Measurements from ENCODE around the gene ABHD16B. TPM values are rescaled to one million over a fixed set of nuclear protein-coding genes. Genes with fewer than 3 reads are reported as not detected.

ABHD16B gene
- total and polyA plus RNA-seq, 2 of the 13 experiments (the other 11 are each of a cell fraction or from before 2014, with no cell fraction given): not detected

- TF ChIP-seq ZNF441 (CRISPR knock-in tag; IDR thresholded peaks at IDR 0.05; ENCODE audit: borderline replicate concordance): no peak; the same call in 1 of the 2 replicates
- TF ChIP-seq ZNF451 (CRISPR knock-in tag; IDR thresholded peaks at IDR 0.05): no peak
- TF ChIP-seq ZNF569 (CRISPR knock-in tag; IDR thresholded peaks at IDR 0.05; ENCODE audit: borderline replicate concordance): no peak
- TF ChIP-seq, protein P1, sequence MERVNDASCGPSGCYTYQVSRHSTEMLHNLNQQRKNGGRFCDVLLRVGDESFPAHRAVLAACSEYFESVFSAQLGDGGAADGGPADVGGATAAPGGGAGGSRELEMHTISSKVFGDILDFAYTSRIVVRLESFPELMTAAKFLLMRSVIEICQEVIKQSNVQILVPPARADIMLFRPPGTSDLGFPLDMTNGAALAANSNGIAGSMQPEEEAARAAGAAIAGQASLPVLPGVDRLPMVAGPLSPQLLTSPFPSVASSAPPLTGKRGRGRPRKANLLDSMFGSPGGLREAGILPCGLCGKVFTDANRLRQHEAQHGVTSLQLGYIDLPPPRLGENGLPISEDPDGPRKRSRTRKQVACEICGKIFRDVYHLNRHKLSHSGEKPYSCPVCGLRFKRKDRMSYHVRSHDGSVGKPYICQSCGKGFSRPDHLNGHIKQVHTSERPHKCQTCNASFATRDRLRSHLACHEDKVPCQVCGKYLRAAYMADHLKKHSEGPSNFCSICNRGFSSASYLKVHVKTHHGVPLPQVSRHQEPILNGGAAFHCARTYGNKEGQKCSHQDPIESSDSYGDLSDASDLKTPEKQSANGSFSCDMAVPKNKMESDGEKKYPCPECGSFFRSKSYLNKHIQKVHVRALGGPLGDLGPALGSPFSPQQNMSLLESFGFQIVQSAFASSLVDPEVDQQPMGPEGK (CRISPR knock-in tag; IDR thresholded peaks at IDR 0.05): no peak; the same call in 1 of the 2 replicates
- TF ChIP-seq GTF3A (CRISPR knock-in tag; conservative IDR thresholded peaks at IDR 0.05): no peak
- TF ChIP-seq, protein P2, sequence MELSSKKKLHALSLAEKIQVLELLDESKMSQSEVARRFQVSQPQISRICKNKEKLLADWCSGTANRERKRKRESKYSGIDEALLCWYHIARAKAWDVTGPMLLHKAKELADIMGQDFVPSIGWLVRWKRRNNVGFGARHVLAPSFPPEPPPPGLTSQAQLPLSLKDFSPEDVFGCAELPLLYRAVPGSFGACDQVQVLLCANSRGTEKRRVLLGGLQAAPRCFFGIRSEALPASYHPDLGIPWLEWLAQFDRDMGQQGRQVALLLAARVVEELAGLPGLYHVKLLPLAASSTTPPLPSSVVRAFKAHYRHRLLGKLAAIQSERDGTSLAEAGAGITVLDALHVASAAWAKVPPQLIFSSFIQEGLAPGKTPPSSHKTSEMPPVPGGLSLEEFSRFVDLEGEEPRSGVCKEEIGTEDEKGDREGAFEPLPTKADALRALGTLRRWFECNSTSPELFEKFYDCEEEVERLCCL (CRISPR knock-in tag; IDR thresholded peaks at IDR 0.05; ENCODE audit: borderline replicate concordance): no peak
- TF ChIP-seq, protein P3, sequence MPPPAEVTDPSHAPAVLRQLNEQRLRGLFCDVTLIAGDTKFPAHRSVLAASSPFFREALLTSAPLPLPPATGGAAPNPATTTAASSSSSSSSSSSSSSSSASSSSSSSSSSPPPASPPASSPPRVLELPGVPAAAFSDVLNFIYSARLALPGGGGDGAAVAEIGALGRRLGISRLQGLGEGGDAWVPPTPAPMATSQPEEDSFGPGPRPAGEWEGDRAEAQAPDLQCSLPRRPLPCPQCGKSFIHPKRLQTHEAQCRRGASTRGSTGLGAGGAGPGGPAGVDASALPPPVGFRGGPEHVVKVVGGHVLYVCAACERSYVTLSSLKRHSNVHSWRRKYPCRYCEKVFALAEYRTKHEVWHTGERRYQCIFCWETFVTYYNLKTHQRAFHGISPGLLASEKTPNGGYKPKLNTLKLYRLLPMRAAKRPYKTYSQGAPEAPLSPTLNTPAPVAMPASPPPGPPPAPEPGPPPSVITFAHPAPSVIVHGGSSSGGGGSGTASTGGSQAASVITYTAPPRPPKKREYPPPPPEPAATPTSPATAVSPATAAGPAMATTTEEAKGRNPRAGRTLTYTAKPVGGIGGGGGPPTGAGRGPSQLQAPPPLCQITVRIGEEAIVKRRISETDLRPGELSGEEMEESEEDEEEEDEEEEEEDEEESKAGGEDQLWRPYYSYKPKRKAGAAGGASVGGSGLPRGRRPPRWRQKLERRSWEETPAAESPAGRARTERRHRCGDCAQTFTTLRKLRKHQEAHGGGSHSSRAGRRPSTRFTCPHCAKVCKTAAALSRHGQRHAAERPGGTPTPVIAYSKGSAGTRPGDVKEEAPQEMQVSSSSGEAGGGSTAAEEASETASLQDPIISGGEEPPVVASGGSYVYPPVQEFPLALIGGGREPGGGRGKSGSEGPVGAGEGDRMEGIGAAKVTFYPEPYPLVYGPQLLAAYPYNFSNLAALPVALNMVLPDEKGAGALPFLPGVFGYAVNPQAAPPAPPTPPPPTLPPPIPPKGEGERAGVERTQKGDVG (CRISPR knock-in tag; IDR thresholded peaks at IDR 0.05; ENCODE audit: borderline replicate concordance): no peak
- no peak for TF ChIP-seq FOXO1 (CRISPR knock-in tag; IDR thresholded peaks at IDR 0.05)
- no peak for TF ChIP-seq ZNF225 (CRISPR knock-in tag; IDR thresholded peaks at IDR 0.05)
- no peak for TF ChIP-seq MIER2 (CRISPR knock-in tag; IDR thresholded peaks at IDR 0.05)
- TF ChIP-seq KLF15 (CRISPR knock-in tag; IDR thresholded peaks at IDR 0.05; ENCODE audit: borderline replicate concordance): no peak
- no peak for TF ChIP-seq ZKSCAN8 (CRISPR knock-in tag; IDR thresholded peaks at IDR 0.05; ENCODE audit: borderline replicate concordance)
- no peak; the same call in 1 of the 2 replicates for TF ChIP-seq ZMYM3 (CRISPR knock-in tag; IDR thresholded peaks at IDR 0.05)
- TF ChIP-seq GATAD1 (CRISPR knock-in tag; IDR thresholded peaks at IDR 0.05): no peak
- no peak for TF ChIP-seq ZFP41 (CRISPR knock-in tag; IDR thresholded peaks at IDR 0.05; ENCODE audit: borderline replicate concordance)
- no peak for TF ChIP-seq MTF1 (CRISPR knock-in tag; IDR thresholded peaks at IDR 0.05)
- no peak for TF ChIP-seq ZNF850 (CRISPR knock-in tag; conservative IDR thresholded peaks at IDR 0.05)
- TF ChIP-seq, protein P4, sequence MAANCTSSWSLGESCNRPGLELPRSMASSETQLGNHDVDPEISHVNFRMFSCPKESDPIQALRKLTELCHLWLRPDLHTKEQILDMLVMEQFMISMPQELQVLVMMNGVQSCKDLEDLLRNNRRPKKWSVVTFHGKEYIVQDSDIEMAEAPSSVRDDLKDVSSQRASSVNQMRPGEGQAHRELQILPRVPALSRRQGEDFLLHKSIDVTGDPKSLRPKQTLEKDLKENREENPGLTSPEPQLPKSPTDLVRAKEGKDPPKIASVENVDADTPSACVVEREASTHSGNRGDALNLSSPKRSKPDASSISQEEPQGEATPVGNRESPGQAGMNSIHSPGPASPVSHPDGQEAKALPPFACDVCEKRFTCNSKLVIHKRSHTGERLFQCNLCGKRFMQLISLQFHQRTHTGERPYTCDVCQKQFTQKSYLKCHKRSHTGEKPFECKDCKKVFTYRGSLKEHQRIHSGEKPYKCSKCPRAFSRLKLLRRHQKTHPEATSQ (CRISPR knock-in tag; IDR thresholded peaks at IDR 0.05; ENCODE audit: borderline replicate concordance): no peak
- TF ChIP-seq MAFF (IDR thresholded peaks at IDR 0.05; ENCODE audit: low read depth, low read length): no peak
- TF ChIP-seq, protein P5, sequence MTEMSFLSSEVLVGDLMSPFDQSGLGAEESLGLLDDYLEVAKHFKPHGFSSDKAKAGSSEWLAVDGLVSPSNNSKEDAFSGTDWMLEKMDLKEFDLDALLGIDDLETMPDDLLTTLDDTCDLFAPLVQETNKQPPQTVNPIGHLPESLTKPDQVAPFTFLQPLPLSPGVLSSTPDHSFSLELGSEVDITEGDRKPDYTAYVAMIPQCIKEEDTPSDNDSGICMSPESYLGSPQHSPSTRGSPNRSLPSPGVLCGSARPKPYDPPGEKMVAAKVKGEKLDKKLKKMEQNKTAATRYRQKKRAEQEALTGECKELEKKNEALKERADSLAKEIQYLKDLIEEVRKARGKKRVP (CRISPR knock-in tag; IDR thresholded peaks at IDR 0.05): no peak
Observed at GRCh38 chr20:63848003-63848911, 13.0 kb upstream of the ABHD16B start (continued).

Data from HepG2 (cell line).